RWPE2 (cell line): ENCODE measurements around the gene DOCK8.

Experiments used
- ATAC-seq: fragments of 200-7000 bp; cut with Tn5 transposase; 3 replicates; pipeline ENCODE4 v1.9.1; 2021; ENCODE audit warnings: low read depth
- DNase-seq: peaks from one replicate; pipeline ENCODE4 v3.0.0-alpha.2; 2020; ENCODE audit warnings: low spot score
- H3K27ac ChIP-seq: fragments of 450-650 bp; 2 replicates; pipeline ENCODE4 v1.5.1; 2017; ENCODE audit warnings: mild to moderate bottlenecking; ENCODE audit not compliant: poor library complexity, severe bottlenecking
- H3K27me3 ChIP-seq: fragments of 250-450 bp; sonication (Bioruptor Pico); 2 replicates; pipeline ENCODE4 v1.5.1; 2021; ENCODE audit warnings: mild to moderate bottlenecking, moderate library complexity; ENCODE audit not compliant: insufficient read depth, poor library complexity, severe bottlenecking
- H3K36me3 ChIP-seq: fragments of 250-450 bp; sonication (Bioruptor Pico); 2 replicates; pipeline ENCODE4 v1.5.1; 2020; ENCODE audit warnings: low read depth, mild to moderate bottlenecking, moderate library complexity
- H3K4me1 ChIP-seq: fragments of 250-450 bp; sonication (Bioruptor Pico); 2 replicates; pipeline ENCODE4 v1.5.1; 2021; ENCODE audit warnings: mild to moderate bottlenecking, moderate library complexity; ENCODE audit not compliant: insufficient read depth, poor library complexity, severe bottlenecking
- H3K4me3 ChIP-seq: fragments of 250-450 bp; sonication (Bioruptor Pico); 2 replicates; pipeline ENCODE4 v1.5.1; 2021; ENCODE audit warnings: mild to moderate bottlenecking, moderate library complexity; ENCODE audit not compliant: severe bottlenecking
- H3K9me3 ChIP-seq: fragments of 250-450 bp; sonication (Bioruptor Pico); 2 replicates; pipeline ENCODE4 v1.5.1; 2021; ENCODE audit warnings: mild to moderate bottlenecking, moderate library complexity; ENCODE audit not compliant: severe bottlenecking
- CTCF ChIP-seq: fragments of 450-650 bp; IDR thresholded peaks from one replicate; pipeline ENCODE4 v1.5.1; 2017; ENCODE audit warnings: mild to moderate bottlenecking, moderate library complexity; ENCODE audit not compliant: poor library complexity, severe bottlenecking

The DOCK8 gene

DNA sequence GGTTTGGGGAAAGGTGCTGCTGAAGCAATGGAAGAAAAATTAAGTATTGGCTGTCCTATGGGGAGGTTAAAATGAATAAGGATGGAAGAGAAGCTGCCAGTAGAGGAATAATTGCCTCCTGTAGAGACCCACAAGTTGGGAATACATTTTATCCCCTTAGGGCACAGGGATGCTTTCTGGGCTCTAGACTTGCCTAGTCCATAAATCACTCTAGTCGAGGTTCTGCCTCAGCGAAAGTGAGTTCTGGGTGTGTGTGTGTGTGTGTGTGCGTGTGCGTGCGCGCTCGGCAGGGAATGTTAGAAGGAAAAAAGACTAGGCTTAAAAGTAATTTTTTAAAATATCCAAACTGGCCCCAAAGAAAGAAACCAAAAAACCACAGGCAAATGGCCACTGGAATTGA lies 291.6 kb downstream of the DOCK8 start:
- H3K36me3 ChIP-seq: peaks cover 21% of the 10 kb centered on the region
- H3K27ac ChIP-seq: no peak overlapping the region
- no peak for ATAC-seq
- DNase-seq: no peak
- no peak overlapping the region for H3K4me3 ChIP-seq
- no peaks in the 10 kb centered on the region for H3K9me3 ChIP-seq
- peaks cover 6% of the 10 kb centered on the region for H3K4me1 ChIP-seq
- TF ChIP-seq CTCF: no peak
- H3K27me3 ChIP-seq: no peaks in the 10 kb centered on the region

DNA sequence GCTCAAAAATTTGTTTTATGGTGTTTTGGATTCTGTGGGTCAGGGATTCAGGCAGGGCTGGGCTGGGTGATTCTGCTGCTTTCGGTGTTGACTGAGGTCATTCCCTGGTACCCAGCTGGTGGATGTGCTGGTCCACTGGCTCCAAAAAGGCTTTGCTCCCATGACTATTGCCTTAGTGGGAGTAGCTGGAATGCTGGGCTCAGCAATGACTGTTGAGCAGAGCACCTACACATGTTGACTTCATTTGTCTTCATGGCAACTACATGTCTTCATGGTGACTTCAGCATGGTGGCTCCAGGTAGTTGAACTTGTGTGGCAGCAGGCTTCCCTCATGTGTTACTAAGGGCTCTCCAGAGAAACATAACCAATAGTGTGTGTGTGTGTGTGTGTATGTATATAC lies 297.2 kb downstream of the DOCK8 start:
- no peak for TF ChIP-seq CTCF
- no peak for DNase-seq
- Histone ChIP-seq H3K27ac (no peak overlapping the region), H3K27me3 (no peaks in the 10 kb centered on the region), H3K9me3 (no peaks in the 10 kb centered on the region), H3K4me3 (no peak overlapping the region), H3K36me3 (peaks cover 16% of the 10 kb centered on the region), H3K4me1 (no peaks in the 10 kb centered on the region)
- no peak for ATAC-seq

DNA sequence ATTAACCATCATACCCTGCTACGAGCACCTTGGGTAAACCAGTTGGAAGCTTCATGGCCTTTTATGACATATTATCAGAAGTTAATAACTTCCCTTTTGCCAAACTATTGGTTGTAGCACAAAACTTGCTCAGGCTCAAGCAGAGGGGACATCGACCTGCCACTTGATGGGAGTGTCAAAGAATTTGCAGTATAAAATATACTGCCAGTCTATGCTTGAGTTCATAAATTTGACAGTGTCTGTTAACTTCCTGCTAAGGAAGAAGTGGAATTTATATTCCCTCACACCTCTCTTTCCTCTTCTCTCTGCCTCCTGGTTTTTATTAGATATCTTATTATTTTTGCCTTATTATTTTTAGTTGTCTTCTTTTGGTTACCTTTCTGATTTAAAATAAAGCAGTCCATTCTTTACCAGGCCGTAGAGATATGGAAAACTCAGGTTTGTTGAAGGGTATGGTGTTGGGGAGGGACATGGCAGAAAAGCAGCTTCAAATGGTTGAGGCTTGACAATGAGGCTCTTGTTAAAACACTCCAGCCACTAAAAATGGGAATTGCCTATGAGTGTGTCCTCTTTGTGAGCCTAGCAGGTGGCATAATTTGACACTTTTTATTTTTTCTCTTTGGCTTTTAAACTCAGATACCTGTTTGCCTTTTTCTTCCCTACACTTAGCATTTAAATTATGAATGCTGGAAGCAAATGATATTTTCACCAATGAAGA lies 298.0 kb downstream of the DOCK8 start:
- no peak for DNase-seq
- Histone ChIP-seq H3K9me3 (no peaks in the 10 kb centered on the region), H3K4me1 (peaks cover 1% of the 10 kb centered on the region), H3K27me3 (no peaks in the 10 kb centered on the region), H3K4me3 (no peak overlapping the region), H3K27ac (no peak overlapping the region), H3K36me3 (peaks cover 16% of the 10 kb centered on the region)
- TF ChIP-seq CTCF: no peak
- no peak for ATAC-seq
